Activated CD4-positive, alpha-beta T cell treated with anti-CD3 and anti-CD28 coated beads, Interleukin-2, amount 50 U/mL, for 1 hour (primary cell): Measurements from ENCODE around the gene BCL3.

Experiments
- DNase-seq: peaks from one replicate; pipeline ENCODE4 v3.0.0-alpha.2; 2020

Gene BCL3

GRCh38 chr19:44722131-44723121 lies 26.1 kb upstream of the BCL3 start:
- no peak for DNase-seq

- DNase-seq = no peak
Observed at GRCh38 chr19:44723299-44723951, 25.1 kb upstream of the BCL3 start.

- DNase-seq = peak; percentile 75
Observed at GRCh38 chr19:44723952-44724319, 24.6 kb upstream of the BCL3 start.

DNA sequence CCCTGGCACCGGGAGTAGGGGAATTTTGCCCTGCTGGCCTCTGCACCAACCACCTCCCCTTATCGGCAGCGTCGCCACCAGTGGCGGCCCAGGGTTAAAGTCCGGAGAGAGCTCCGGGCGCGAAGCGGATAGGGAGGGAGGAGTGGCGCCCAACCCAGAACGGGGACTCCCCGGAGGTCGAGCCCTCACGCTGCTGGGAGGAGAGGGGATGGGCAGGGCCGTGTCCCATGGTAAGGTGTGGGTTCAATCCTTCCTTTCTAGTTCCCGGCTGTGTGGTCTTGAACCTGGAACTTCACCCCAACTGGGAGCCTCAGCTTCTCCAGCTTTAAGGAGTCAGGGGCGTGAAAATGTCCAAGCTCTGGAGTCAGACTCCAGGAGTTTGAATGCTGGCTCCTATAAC lies 23.3 kb upstream of the BCL3 start:
- no peak for DNase-seq

- DNase-seq = no peak
Observed at GRCh38 chr19:44725684-44726083, 22.8 kb upstream of the BCL3 start.

DNA sequence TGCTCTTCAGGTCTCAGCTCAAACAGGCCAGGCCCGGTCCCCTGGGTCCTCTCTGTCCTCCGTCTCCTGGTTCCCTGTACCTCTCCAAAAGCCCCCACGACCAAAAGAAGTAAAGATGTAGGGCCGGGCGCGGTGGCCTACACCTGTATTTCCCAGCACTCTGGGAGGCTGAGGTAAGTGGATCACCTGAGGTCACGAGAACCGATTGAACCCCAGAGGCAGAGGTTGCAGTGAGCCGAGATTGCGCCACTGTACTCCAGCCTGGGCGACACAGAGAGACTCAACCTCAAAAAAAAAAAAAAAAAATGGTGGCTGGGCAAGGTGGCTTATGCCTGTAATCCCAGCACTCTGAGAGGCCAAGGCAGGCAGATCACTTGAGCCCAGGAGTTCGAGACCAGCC lies 22.0 kb upstream of the BCL3 start:
- DNase-seq = no peak

DNA sequence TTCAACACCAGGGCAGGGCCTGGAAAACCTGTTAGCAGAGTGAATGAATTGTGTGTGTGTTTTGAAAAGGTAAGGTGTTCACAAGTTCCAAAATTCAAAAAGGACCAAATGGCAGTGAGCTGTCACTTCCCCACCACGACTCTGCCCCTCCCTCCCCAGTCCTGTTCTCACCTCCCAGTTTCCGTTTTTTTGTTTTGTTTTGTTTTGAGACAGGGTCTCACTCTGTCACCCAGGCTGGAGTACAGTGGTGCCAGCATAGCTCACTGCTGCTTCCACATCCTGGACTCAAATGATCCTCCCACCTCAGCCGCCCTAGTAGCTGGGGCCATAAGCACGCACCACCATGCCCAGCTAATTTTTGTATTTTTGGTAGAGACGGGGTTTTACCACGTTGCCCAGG lies 20.3 kb upstream of the BCL3 start:
- DNase-seq = no peak

DNA sequence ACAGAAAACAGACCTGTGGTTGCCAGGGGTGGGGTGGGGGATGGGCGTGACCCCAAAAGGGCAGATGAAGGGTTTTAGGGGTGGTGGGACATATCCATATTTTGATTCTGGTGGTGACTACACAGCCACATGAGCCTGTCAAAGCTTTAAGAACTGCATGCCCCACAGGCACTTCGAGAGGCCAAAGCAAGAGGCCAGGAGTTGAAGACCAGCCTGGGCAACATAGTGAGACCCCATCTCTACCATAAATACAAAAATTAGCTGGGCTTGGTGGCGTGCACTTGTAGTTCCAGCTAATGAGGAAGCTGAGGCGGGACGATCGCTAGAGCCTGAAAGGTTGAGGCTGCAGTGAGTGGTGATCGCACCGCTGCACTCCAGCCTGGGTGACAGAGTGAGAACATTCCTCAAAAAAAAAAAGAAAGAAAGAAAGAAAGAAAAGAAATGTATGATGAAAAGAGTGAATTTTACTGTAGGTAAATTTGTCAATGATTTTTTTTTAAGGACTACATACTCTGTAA lies 18.9 kb upstream of the BCL3 start:
- DNase-seq = no peak

DNA sequence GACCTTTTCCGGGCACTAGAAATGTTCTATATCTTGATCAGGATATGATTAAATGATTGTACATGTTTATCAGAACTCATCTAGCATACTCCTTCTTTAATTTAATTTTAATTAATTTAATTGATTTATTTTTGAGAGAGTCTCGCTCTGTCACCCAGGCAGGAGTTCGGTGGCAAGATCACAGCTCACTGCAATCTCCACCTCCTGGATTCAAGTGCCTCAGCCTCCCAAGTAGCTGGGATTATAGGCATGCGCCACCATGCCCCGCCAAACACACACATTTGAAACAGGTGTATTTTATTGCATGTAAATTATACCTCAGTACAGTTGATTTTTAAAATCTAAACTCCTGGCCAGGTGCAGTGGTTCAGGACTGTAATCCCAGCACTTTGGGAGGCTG lies 17.4 kb upstream of the BCL3 start:
- no peak for DNase-seq

DNA sequence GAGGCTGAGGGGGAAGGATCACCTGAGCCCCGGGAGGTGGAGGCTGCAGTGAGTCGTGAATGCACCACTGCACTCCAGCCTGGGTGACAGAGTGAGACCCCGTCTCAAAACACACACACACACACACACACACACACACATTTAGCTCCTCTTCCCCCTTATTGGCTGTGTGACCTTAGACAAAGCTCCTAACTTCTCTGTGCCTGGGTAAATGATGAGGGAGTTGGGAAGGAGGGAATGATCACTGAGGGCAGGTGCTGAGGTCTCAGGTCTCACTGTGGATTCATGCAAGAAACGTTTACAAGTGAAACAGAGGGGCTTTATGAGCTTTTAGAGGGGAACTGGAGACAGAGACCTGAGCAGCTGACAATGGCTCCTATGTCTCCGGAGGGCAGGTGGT lies 16.9 kb upstream of the BCL3 start:
- DNase-seq = no peak

DNA sequence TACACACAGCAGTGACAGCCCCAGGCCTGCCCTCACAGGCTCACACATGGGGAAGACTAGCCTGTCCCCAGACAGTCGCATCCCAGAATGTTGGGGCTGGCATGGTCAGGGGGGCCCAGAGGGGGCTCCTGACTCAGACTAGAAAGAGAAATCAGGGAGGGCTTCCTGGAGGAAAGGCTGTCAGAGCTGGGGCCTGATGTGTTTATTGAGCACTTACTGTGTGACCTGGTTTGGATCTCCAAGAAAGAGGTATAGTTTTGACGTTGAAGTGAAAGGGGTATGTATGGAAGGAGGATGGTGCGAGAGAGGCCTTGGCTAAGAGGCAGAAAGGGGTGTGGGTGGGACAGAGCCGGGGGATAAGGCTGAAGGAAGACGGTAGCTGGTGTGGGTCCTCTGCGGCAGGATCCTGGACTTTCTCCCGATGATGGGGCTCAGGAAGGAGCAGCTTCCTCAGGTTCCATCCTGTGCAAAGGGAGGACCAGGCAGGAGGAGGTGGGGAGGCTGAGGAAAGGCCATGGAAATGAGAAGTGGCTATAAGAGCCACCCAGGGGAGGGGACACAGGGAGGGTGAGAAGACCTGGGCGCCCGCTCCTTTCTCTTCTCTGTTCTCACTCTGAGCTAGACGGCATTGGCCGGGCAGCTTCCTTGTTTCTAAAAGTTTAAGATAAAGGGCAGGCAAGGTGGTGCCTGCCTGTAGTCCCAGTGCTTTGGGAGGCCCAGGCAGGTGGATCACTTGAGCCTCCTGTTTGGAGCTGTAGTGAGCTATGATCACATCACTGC lies 16.1 kb upstream of the BCL3 start:
- no peak for DNase-seq

- no peak for DNase-seq
Observed at GRCh38 chr19:44734357-44734756, 14.2 kb upstream of the BCL3 start.

- DNase-seq = no peak
Observed at GRCh38 chr19:44735011-44735410, 13.5 kb upstream of the BCL3 start.

DNA sequence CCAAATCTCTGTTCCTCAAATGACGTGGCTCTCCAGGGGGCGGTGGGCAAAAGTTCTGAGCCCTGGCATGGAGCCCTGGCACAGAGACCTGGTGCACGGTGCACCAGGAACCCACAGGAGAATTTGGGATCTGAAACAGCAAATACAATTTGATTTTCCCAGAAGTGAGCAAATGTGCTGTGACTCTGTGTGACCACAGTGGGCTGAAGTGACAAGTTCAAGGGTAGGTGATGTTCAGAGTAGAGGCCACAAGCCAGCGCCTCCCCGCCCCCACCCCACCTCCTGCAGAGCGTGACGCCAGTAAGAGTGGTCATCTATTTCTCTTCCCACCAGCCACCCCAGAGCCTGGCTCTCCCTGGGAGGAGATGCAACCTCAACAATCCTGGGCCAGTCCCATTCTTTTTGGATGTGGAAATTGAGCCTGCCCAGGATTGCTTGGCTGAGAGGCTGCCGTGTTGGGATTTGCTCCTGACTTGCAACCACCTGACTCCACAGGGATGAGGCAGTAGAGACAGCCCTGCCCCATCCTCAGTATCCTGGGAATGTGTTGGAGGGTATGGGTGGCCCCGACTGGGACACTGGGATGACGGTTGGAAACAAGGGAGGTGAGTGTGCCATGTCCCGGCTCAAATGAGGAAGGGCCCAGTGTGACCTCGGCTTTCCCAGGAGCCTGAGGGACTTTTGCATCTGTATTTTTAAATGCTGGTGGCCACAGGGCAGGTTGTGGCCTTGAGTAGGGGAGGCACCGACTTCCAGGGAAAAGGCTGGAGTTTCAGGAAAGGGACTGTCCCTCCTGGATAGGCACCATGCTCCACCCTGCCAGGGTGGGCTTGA lies 11.1 kb upstream of the BCL3 start:
- no peak for DNase-seq

GRCh38 chr19:44738136-44738535 lies 10.4 kb upstream of the BCL3 start:
- no peak for DNase-seq

DNA sequence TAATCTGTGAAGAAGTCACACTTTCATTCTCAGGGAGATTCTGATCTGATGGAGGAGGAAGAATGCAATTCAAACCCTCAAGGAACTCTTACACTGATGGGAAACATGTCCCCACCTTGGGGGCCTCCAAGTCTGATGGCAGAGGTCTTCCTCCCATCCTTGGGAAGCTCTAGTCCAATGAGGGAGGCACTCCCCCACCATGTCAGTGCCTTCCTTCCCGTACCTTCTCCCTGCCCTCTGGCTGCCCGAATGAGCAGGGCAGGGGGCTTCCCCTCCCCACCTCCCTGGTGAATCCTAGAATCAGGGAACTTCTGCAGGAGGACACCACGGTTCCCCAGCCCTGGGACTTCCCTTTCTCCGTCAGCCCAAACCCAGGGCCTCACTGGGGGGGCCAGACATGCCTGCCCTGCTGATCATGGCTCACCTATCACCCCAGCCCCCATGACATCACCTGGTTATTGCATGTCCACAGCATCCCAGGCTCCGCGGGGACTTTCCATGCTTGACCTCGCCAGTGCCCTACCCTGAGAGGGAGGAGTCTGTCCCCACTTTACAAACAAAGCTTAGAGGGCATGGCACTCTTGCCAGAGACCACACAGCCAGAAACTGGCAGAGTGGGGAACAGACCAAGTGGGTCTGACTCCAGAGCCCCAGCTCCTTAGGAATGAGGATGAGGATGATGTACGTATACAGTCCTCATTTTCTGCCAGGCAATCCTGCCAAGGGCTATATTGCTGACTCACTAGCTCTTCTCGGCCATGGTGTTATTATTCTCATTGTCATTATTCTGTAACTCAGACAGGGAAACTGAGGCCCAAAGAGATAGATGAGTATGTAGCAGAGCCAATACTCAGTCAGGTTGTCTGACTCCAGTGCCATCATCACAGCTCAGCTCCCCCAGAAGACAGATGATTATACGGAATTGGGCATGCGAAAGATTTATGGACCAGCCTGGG lies 9.6 kb upstream of the BCL3 start:
- no peak for DNase-seq

- DNase-seq = no peak
Observed at GRCh38 chr19:44740351-44740824, 8.1 kb upstream of the BCL3 start.

DNA sequence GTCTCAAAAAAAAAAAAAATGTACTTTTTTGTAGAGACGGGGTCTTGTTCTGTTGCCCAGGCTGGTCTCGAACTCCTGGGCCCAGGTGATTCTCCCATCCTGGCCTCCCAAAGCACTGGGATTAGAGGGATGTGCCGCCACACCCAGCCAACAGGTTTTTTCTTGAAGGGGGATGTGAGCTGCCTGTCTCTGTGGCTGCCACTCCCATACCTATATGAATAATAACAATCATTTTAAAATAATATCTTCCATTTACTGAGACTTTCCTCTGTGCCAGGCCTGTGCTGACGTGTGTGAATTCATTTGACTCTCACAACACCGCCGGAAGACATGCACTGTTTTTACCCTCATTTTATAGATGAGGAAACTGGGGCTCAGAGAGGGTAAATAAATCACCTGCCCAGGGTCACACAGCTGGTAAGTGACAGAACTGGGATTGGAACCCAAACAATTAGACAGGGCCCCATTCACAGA lies 7.2 kb upstream of the BCL3 start:
- no peak for DNase-seq

GRCh38 chr19:44741841-44742329 lies 6.6 kb upstream of the BCL3 start:
- DNase-seq = no peak

DNA sequence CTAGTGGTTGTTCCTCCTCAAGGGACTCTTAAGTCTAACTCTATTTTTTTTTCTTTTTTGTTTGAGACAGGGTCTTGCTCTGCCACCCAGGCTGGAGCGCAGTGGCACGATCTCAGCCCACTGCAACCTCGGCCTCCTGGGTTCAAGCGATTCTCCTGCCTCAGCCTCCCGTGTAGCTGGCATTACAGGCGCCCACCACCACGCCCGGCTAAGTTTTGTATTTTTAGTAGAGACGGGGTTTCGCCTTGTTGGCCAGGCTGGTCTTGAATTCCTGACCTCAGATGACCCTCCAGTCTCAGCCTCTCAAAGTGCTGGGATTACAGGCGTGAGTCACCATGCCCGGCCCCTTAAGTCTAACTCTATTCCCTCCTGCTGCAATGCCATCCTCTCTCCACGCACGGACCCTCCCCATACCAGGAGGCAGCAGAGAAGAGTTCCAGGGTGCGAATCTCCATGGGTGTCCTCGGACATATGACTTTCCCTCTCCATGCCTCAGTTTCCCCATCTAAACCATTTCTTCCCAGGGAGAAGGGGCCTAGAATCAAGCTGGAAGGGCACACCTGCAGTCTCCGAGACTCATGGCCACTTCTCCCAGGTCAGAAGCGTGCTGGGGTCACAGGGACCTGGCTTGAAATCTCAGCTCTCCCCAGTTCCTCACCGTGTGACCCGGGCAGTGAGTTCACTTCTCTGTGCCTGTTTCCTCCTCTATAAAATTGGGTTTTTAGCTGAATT lies 6.0 kb upstream of the BCL3 start:
- no peak for DNase-seq
